Left lobe of liver (tissue), 2 donors: ENCODE measurements around the gene CUX1. TPM values are rescaled to one million over a fixed set of nuclear protein-coding genes. Genes with fewer than 3 reads are reported as not detected.
"Not testable (repeated sequence)": the region's sequence is repeated elsewhere in the genome, so short reads cannot be mapped to it uniquely, and the experiment has no call there.

ENCODE experiments used
- ATAC-seq: fragments of 200-7000 bp; cut with Tn5 transposase; one replicate; pipeline ENCODE4 v1.9.1; 2020; ENCODE audit warnings: mild to moderate bottlenecking, moderate library complexity
- DNase-seq: peaks from one replicate; pipeline ENCODE4 v3.0.0-alpha.2; 2020; ENCODE audit warnings: low spot score
- total RNA-seq: library from RNA; stranded (reverse); gene quantifications from one replicate; pipeline ENCODE4 v1.2.1, GENCODE V29; 2021
- donor health status: DM: no; HTN: no; CAD: no; lungs with moderate emphysema.
- donor health status: DM: no; HTN: yes; CAD: no.

CUX1 gene
- total RNA-seq, 1 donor from 2014 or later: 42.0 TPM

GRCh38 chr7:102149416-102149815, 332.0 kb downstream of the CUX1 start:
- DNase-seq (no peak), ATAC-seq (no peak)

- DNase-seq (no peak), ATAC-seq (no peak)
Measured at GRCh38 chr7:102150266-102150665, 332.8 kb downstream of the CUX1 start.

- ATAC-seq: peak; percentile 28
- DNase-seq: no peak
Measured at GRCh38 chr7:102152672-102153598, 335.5 kb downstream of the CUX1 start.

DNA sequence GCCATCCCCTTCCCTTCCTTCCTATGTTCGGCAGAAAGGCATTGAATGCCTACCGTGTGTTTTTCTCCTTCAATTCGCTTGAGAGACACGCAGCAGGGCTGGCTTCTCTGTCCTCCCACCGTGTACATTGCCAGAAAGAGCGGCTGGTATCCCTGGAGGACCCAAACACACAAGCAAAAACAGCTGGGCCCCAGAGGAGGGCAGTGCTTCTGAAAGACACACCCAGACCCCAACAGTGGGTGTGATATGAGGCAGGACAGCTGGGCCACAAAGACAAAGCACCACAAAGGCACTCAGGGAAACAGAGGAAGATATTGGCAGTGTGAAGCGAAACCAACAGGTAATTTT, 336.1 kb downstream of the CUX1 start:
- no peak for DNase-seq
- no peak for ATAC-seq

- DNase-seq (no peak), ATAC-seq (no peak)
Measured at GRCh38 chr7:102154425-102154824, 337.0 kb downstream of the CUX1 start.

DNA sequence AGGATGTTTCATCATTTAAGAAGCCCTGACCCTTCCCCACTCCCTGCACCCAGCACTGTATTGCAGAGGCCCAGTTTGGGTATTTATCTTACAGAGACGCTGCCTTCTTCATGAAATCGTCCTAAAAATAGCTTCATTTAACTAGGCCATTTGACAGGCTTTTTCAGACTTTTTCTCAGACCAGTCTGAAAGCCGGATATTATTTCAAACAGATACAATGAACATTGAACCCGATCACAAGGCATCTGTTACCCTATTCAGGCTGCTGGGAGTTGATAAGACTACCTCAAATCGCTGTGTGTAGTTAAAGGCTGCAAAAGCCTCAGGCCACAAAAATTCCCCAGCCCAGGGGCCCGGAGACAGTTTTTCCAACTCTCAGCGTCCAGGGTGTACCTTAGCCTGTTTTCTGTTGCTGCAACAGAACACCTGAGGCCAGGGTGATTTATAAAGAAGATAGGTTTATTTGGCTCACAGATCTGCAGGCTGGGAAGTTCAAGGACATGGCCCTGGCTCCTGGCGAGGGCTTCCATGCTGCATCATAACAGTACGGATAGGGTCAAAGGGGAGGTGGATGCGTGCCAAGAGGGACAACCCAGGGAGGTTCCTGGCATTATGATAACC, 338.5 kb downstream of the CUX1 start:
- ATAC-seq (peak; percentile 82), DNase-seq (peak; percentile 87)

- no peak for DNase-seq
Measured at GRCh38 chr7:102156867-102157266, 339.4 kb downstream of the CUX1 start.

GRCh38 chr7:102165136-102165535, 347.7 kb downstream of the CUX1 start:
- ATAC-seq: no peak

More at GRCh38 chr7:102156867-102157266, 339.4 kb downstream of the CUX1 start:
- ATAC-seq: no peak

DNA sequence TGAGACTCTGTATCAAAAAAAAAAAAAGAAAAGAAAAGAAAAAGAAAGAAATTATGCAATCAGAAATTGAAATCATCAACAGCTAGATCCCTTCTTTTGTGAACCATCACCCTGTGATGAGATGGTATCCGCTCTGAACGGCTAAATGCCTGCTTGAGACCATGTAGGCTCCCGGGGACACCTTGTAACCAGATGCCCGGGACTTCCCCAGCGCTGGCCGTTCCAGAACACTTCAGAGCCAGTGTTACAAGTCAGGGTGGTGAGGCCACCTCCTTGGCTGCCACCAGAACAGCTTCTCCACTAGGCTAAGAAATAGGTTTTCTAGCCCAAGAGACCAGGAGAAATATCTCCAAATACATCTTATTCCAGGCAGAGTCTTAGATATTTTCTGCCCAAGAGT, 349.8 kb downstream of the CUX1 start:
- ATAC-seq: no peak

More at GRCh38 chr7:102165136-102165535, 347.7 kb downstream of the CUX1 start:
- DNase-seq: no peak

GRCh38 chr7:102169651-102170392, 352.4 kb downstream of the CUX1 start:
- no peak for DNase-seq
- ATAC-seq: no peak

More for the DNA sequence above, 349.8 kb downstream of the CUX1 start:
- DNase-seq: no peak

DNA sequence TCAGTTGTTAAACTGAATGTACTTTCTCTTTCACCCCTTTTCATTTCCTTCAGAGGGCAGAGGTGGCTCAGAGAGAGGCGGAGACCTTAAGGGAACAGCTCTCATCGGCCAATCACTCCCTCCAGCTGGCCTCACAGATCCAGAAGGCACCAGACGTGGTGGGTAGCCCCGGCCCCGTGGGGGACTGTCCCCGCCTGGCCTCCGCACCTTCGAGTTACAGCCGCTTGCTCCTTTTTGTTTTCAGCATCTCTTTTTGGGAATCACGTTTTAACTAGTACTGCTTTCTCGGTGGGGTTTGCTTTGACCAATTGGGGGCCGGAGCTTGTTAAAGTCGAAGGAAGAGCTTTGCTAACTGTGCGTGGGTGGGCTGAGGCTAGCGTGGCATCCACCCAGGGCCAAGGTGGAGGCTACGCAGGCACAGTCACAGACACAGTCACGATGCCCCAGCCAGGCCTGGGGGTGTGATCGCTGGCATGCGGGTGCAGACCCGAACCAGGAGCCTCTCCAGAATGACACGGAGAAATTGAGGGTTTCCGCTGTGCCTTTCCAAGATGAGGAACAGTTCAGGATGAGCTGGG, 353.1 kb downstream of the CUX1 start:
- ATAC-seq: no peak
- no peak for DNase-seq

- DNase-seq: no peak
- no peak for ATAC-seq
Measured at GRCh38 chr7:102173669-102174068, 356.2 kb downstream of the CUX1 start.

- DNase-seq: no peak
- ATAC-seq: peak; percentile 13
Measured at GRCh38 chr7:102175423-102176170, 358.2 kb downstream of the CUX1 start.

DNA sequence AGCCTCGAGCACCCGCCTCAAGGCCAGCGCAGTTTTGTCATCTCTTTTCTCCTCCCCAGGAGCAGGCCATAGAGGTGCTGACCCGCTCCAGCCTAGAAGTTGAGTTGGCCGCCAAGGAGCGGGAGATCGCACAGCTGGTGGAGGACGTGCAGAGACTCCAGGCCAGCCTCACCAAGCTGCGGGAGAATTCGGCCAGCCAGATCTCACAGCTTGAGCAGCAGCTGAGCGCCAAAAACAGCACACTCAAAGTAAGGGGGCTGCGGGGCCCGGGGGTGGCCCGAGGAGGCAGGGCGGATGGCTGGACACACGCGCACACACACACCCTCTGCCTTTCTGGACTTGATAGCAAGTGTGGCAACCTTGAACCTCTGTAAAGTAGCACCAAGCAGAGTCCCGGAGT, 361.0 kb downstream of the CUX1 start:
- DNase-seq (no peak), ATAC-seq (no peak)

DNA sequence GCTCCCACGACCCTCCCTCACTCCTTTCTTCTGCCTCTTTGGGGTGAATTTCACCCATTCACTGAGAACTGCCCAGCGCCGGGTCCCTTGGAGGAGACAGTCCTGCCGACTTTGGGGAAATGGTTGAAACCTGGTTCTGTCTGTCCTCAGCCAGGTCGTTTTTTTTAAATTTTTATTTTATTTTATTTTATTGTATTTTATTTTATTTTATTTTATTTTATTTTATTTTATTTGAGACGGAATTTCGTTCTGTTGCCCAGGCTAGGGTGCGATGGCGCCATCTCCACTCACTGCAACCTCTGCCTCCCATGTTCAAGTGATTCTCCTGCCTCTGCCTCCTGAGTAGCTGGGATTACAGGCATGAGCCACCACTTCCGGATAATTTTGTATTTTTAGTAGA, 363.3 kb downstream of the CUX1 start:
- DNase-seq (no peak), ATAC-seq (no peak)

DNA sequence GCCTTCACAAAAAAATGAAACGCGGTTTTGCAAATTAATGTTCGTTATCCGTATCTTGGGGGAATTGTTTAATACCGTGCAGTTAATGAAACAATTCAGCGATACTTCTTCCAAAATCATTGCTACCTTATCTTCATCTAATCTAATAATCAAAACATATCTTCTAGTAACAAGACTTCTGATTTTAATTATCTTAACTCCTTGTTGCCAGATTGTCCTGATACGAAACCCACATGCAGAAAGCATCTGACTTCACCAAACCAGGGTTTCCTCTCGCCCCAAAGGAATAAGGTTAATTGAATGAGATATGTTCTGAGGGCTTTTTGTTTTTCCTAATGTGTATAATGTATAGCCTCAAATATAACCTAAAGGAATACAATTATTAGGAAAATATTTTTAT, 364.1 kb downstream of the CUX1 start:
- no peak for ATAC-seq
- DNase-seq: no peak

- ATAC-seq (no peak), DNase-seq (no peak)
Measured at GRCh38 chr7:102182016-102182415, 364.6 kb downstream of the CUX1 start.

DNA sequence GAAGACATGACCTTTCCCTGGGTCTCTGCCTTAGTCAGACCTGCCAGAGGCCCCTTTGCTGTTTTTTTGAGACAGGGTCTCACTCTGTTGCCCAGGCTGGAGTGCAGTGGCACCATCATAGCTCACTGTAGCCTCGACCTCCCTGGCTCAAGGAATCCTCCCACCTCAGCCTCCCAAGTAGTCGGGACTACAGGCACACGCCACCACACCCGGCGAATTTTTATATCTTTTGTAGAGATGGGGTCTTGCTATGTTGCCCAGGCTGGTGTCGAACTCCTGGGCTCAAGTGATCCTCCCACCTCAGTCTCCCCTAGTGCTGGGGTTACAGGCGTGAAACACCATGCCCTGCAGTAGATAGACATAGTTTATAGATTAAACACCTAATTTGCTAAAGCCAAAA, 366.4 kb downstream of the CUX1 start:
- not testable (repeated sequence) for DNase-seq, ATAC-seq

GRCh38 chr7:102184303-102184702, 366.9 kb downstream of the CUX1 start:
- ATAC-seq (no peak), DNase-seq (no peak)

GRCh38 chr7:102185796-102186195, 368.4 kb downstream of the CUX1 start:
- ATAC-seq (no peak), DNase-seq (no peak)
